Aorta (tissue), 5 donors: ENCODE measurements around the gene KRT4. TPM values are rescaled to one million over a fixed set of nuclear protein-coding genes. Genes with fewer than 3 reads are reported as not detected.

Source experiments
- ATAC-seq: fragments of 200-7000 bp; cut with Tn5 transposase; one replicate; pipeline ENCODE4 v1.9.1; 2022; ENCODE audit warnings: moderate library complexity; ENCODE audit not compliant: low FRiP score
- DNase-seq, 2 donors: peaks; one replicate each; pipeline ENCODE4 v3.0.0-alpha.2; 2020
- H3K27ac ChIP-seq, 2 donors: one replicate each; pipeline ENCODE4 v1.5.1; 2013; ENCODE audit warnings: low read length in 2 of 2, mild to moderate bottlenecking in 2 of 2, moderate library complexity in 2 of 2, control low read depth in 1 of 2, inconsistent platforms in 1 of 2, low read depth in 1 of 2
- H3K27me3 ChIP-seq, 2 donors: one replicate each; pipeline ENCODE4 v1.6.1; 2013; ENCODE audit warnings: control low read depth in 1 of 2, low read length in 1 of 2, mild to moderate bottlenecking in 1 of 2, moderate library complexity in 1 of 2; ENCODE audit not compliant: insufficient read depth in 2 of 2, control insufficient read depth in 1 of 2
- H3K36me3 ChIP-seq, 2 donors: one replicate each; pipeline ENCODE4 v1.6.1; 2013; ENCODE audit warnings: control low read depth in 1 of 2, low read length in 1 of 2, mild to moderate bottlenecking in 1 of 2; ENCODE audit not compliant: insufficient read depth in 2 of 2, control insufficient read depth in 1 of 2
- H3K4me1 ChIP-seq, 2 donors: one replicate each; pipeline ENCODE4 v1.6.1; 2013; ENCODE audit warnings: low read length in 2 of 2, control low read depth in 1 of 2, mild to moderate bottlenecking in 1 of 2, moderate library complexity in 1 of 2; ENCODE audit not compliant: insufficient read depth in 2 of 2, control insufficient read depth in 1 of 2
- H3K4me3 ChIP-seq, 2 donors: one replicate each; pipeline ENCODE4 v1.5.1; 2013; ENCODE audit warnings: low read length in 2 of 2, control low read depth in 1 of 2, mild to moderate bottlenecking in 1 of 2
- H3K9me3 ChIP-seq: one replicate; pipeline ENCODE4 v1.6.1; 2013; ENCODE audit warnings: mild to moderate bottlenecking, low read length; ENCODE audit not compliant: control insufficient read depth
- WGBS, 2 donors: extraction: QIAGEN DNeasy Blood & Tissue Kit; methylation state at CpG; one replicate each; pipeline ENCODE4 v1.1.7; 2013; 5-methylcytosine and 5-hydroxymethylcytosine counted together
- intact Hi-C, 2 donors: fragments of 100-400 bp; cut with DNase I; formaldehyde crosslinking; loops; one replicate each; pipeline versions ENCODE4 v1.14.2 to v1.15.0; 2022
- polyA plus RNA-seq, 2 donors: library from polyadenylated mRNA; stranded (reverse); fragments of 200-250 nt; gene quantifications; one replicate each; pipeline ENCODE4 v1.2.3, GENCODE V29; 2013
- total RNA-seq, 2 donors: library from RNA; stranded (reverse); fragmentation: NEBNext Ultra II Directional; extraction: Animal tissue kit (Norgen Biotek cat#: 25700); gene quantifications; one replicate each; pipeline ENCODE4 v1.2.1, GENCODE V29; 2021
- donor health status: healthy with polysubstance abuse.
- donor health status: Bipolar disorder and iron deficiency.
- donor health status: DM: no; HTN: no; CAD: no.
- donor health status: DM: no; HTN: no; CAD: no.
- donor health status: DM: yes; HTN: yes; CAD: no.

Gene KRT4
- total and polyA plus RNA-seq, 4 donors: 3.9 to 4.6 TPM; not detected in 2

DNA sequence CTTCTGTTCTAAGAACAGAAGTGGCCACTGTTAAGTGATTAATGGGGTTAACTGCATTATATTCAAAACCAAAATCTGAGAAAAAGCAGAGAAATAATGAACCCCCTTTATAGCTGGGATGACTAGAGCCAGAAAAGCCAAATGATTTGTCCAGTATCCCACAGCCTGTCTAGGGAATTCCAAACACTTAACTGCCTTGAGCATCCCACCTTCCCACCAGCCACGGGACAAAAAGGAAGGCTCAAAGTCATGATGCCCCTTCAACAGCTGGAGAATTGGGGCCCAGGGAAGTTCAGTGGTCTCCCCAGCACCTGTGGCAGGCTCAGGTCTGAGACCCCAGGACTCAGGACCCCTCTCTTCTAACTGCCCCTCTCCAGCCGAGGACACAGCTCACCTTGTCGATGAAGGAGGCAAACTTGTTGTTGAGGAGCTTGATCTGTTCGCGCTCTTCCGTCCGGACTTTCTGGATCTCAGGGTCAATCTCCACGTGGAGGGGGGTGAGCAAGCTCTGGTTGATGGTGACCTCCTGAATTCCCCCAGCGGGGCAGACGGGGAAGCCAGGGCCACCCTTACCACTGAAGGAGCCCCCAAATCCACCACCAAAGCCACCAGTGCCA is 605 bp downstream of the KRT4 start:
- Histone ChIP-seq H3K36me3 (no peaks in the 10 kb centered on the region), H3K4me1 (no peaks in the 10 kb centered on the region), H3K9me3 (no peaks in the 10 kb centered on the region), H3K27ac (no peak overlapping the region), H3K27me3 (no peaks in the 10 kb centered on the region), H3K4me3 (no peak overlapping the region)
- intact Hi-C loops: no loop called here
- WGBS, 2 donors: 93 to 94% methylated on average over 9 to 10 of the region's 10 CpGs
- no peak for ATAC-seq
- DNase-seq: no peak

DNA sequence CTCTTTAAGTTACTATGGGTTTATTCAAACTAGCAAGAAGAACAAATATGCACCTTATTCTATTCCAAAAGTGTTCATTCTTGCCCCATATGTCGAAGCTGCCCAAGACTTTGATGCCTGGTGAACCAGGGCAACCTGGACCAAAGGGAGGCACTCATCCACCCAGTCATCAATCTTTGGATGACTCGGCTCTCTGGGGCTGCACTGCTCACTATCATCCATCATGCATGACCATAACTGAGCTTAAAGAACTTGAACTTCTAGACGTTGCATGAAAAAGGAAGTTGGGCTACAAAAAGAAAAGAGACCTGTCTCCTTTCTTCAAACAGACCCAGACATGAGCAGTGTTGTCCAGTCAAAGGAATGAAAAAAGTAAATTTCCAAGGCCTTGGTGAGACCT is 1.2 kb downstream of the KRT4 start:
- ATAC-seq: no peak
- no peak overlapping the region for H3K27ac ChIP-seq
- H3K27me3 ChIP-seq: no peaks in the 10 kb centered on the region
- intact Hi-C loops: no loop called here
- DNase-seq: no peak
- H3K4me1 ChIP-seq: no peaks in the 10 kb centered on the region
- H3K36me3 ChIP-seq: no peaks in the 10 kb centered on the region
- 73% methylated on average over 3 of the region's 3 CpGs for WGBS, 2 donors
- H3K9me3 ChIP-seq: no peaks in the 10 kb centered on the region
- H3K4me3 ChIP-seq: no peak overlapping the region

DNA sequence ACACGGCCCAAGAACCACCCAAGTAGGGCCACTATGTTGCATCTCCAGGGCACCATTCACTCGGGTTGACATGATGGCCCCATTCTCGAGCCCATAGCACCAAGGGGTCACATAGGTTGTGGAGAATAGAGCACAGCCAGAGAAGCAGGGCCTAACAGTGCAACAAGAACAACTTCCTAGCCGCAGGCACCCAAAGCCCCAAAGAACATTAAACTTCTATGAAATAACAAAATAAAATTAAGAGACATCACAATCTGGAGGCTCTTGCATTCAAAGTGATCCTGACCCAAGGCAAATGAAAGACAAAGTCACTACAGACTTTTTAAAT is 1.9 kb downstream of the KRT4 start:
- 80 to 81% methylated on average over 4 of the region's 4 CpGs for WGBS, 2 donors
- H3K4me3 ChIP-seq: no peak overlapping the region
- no peaks in the 10 kb centered on the region for H3K27me3 ChIP-seq
- no peaks in the 10 kb centered on the region for H3K4me1 ChIP-seq
- no peak for ATAC-seq
- no peaks in the 10 kb centered on the region for H3K9me3 ChIP-seq
- intact Hi-C loops: no loop called here
- no peak for DNase-seq
- no peak overlapping the region for H3K27ac ChIP-seq
- no peaks in the 10 kb centered on the region for H3K36me3 ChIP-seq

DNA sequence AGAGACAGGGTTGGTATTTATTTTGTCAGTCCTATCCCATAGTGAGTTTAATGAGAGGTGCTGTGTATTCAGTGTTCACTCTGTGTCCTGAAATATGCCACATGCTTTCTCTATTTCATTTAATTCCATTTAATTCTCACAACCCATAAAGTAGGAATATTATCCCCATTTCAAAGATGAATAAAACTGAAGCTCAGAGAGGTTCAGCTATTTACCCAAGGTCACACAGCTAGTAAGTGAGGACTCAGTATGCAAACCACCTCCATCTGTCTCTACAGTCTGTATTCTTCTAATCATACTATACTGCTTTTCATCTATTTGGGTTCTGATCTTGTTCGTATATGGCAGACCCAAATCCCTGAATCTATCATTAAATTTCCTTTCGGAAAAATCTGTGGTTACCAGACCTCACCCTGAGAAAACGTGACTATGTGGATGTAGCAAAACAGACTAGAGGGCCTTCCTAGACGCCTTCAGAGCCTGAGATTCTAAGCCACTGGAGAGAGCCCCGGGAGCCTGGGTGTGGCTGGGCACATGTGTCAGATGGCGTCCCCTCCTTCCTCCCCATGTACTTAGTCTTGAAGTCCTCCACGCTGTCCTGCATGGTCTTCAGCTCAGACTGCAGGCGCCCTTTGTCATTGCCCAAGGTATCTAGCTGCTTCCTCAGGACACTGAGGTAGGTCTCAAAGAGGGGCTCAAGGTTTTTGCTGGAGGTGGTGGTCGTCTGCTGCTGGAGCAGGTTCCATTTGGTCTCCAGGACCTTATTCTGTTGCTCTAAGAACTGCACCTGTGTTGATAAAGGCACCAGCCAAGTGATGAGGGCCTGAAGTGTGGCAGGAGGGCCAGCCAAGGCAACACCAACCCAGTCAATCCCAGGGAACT is 2.5 kb downstream of the KRT4 start:
- no peak overlapping the region for H3K27ac ChIP-seq
- DNase-seq (no peak), ATAC-seq (no peak)
- no peaks in the 10 kb centered on the region for H3K27me3 ChIP-seq
- H3K36me3 ChIP-seq: no peaks in the 10 kb centered on the region
- no peaks in the 10 kb centered on the region for H3K4me1 ChIP-seq
- WGBS, 2 donors: 91 to 95% methylated on average over 9 of the region's 9 CpGs
- intact Hi-C loops: no loop called here
- H3K4me3 ChIP-seq: no peak overlapping the region
- H3K9me3 ChIP-seq: no peaks in the 10 kb centered on the region

DNA sequence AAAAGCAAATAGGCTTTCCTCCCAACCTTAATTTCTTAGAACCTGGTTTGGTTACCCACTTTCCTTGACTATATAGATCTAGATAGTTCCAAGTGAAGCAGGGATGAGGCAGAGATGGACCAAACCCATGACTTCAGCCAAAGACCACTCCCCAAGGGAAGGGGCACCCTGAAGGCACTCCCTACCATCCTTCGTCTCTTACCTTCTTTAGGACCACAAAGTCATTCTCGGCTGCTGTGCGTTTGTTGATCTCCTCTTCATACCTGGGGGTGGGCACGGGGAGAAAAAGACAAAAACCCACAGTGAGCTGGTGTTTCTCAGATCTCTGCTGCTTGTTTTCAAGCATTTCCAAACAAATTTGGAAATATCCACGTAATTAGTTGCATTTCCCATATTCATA is 3.4 kb downstream of the KRT4 start:
- H3K9me3 ChIP-seq: no peaks in the 10 kb centered on the region
- H3K27ac ChIP-seq: no peak overlapping the region
- DNase-seq (no peak), ATAC-seq (no peak)
- H3K4me3 ChIP-seq: no peak overlapping the region
- no peaks in the 10 kb centered on the region for H3K36me3 ChIP-seq
- no peaks in the 10 kb centered on the region for H3K27me3 ChIP-seq
- H3K4me1 ChIP-seq: no peaks in the 10 kb centered on the region
- intact Hi-C loops: no loop called here
- WGBS, 2 donors: 74 to 78% methylated on average over 5 of the region's 5 CpGs

DNA sequence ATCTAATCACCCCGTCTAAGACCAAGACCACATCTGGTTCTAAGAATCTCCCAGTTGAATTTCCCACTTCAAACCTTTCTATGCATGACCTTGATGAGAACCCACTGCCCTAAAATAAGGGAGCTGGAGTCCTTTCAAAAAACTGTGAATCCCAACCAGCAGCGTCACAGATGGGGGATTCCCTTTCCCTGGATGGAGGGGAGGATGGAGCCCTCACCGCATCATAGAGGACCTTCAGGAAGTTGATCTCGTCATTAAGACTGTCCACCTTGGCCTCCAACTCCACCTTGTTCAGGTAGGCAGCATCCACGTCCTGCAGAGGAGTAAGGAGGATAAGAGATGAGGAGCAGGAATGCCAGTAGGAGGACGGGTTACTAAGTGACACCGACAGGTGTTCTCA is 4.8 kb downstream of the KRT4 start:
- intact Hi-C loops: no loop called here
- no peaks in the 10 kb centered on the region for H3K27me3 ChIP-seq
- DNase-seq (no peak), ATAC-seq (no peak)
- H3K4me1 ChIP-seq: no peaks in the 10 kb centered on the region
- H3K27ac ChIP-seq: no peak overlapping the region
- no peaks in the 10 kb centered on the region for H3K36me3 ChIP-seq
- no peaks in the 10 kb centered on the region for H3K9me3 ChIP-seq
- WGBS, 2 donors: 90 to 92% methylated on average over 7 of the region's 7 CpGs
- no peak overlapping the region for H3K4me3 ChIP-seq

DNA sequence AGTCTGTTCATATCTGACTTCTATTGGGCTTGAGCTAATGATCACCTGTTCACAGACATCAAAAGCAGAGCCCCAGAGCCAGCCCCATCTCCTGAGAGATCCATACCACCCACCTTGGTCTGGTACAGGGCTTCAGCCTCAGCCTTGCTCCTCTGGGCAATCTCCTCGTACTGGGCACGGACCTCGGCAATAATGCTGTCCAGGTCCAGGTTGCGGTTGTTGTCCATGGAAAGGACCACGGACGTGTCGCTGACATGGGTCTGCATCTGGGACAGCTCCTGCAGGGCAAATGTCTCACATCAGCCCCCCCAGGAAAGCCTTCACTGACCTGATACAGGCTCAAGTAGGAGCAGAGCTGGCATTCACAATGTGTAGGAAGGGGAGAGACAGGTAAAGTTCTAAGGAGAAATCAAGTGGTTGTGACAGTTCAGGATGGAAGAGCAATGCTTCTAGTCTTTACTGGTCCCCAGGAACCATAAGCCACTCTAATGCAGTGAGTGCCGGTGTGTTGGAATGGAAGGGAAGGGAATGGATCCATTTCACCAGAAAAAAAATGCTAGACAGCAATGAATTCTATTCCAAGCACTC is 5.2 kb downstream of the KRT4 start:
- H3K36me3 ChIP-seq: no peaks in the 10 kb centered on the region
- H3K4me3 ChIP-seq: no peak overlapping the region
- H3K27me3 ChIP-seq: no peaks in the 10 kb centered on the region
- H3K9me3 ChIP-seq: no peaks in the 10 kb centered on the region
- DNase-seq (no peak), ATAC-seq (no peak)
- intact Hi-C loops: no loop called here
- WGBS, 2 donors: 94 to 95% methylated on average over 8 of the region's 8 CpGs
- no peak overlapping the region for H3K27ac ChIP-seq
- H3K4me1 ChIP-seq: no peaks in the 10 kb centered on the region

DNA sequence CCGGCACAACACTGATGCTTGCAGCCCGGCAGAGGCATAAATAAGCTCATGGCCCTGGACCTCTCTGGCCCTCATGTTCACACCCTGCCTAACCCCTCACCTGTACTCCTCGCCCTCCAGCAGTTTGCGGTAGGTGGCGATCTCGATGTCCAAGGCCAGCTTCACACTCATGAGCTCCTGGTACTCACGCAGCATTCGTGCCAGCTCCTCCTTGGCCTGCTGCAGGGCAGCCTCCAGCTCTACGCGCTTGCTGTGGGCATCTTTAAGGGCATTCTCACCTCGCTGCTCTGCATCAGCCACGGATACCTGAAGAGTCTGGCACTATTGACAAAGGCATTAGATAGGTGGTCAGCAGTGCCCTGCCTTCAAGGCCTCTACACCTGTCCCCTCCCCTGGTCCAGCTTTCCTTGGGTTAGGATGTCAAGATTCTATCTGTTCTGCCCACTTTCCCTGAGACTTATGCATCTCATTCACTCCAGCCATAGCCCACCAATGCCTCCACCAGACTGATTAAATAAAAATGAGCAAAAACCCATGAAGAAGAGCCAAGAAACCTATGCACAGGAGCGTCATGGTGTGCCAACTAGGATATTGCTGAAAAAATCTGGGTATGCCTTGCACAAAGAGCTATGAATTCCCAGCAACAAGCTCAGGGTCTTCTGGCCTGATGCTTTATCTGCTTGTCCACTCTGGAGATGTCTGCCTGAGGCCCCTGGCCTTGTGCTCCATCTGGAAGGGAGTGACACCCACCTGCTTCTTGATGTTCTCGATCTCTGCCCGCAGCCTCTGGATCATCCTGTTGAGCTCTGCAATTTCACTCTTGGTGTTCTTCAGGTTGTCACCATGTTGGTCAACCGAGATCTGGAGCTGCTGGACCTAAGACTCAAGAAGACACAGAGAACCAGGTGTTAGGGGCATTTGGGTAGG is 6.1 kb downstream of the KRT4 start:
- WGBS, 2 donors: 92% methylated on average over 16 of the region's 16 CpGs
- intact Hi-C loops: no loop called here
- DNase-seq: no peak
- no peaks in the 10 kb centered on the region for H3K4me1 ChIP-seq
- H3K36me3 ChIP-seq: no peaks in the 10 kb centered on the region
- H3K4me3 ChIP-seq: no peak overlapping the region
- no peaks in the 10 kb centered on the region for H3K27me3 ChIP-seq
- H3K9me3 ChIP-seq: no peaks in the 10 kb centered on the region
- no peak overlapping the region for H3K27ac ChIP-seq
- ATAC-seq: no peak
